Cardiac muscle cell (in vitro differentiated cells and primary cell): ENCODE results near the gene EFCAB6. TPM values are rescaled to one million over a fixed set of nuclear protein-coding genes. Genes with fewer than 3 reads are reported as not detected.

Experiments used
- DNase-seq, 2 donors: peaks; one replicate each; pipeline versions ENCODE4 v3.0.0 to v3.0.0-alpha.2; 2010 to 2017; ENCODE audit warnings: low read depth in 1 of 2, low spot score in 1 of 2
- H3K27ac ChIP-seq: fragments of 200-600 bp; sonication (generic); 2 replicates; pipeline ENCODE4 v1.5.1; 2016
- H3K27me3 ChIP-seq: fragments of 200-600 bp; sonication (generic); 2 replicates; pipeline ENCODE4 v1.6.0; 2016; ENCODE audit warnings: control low read depth
- H3K36me3 ChIP-seq: fragments of 200-600 bp; sonication (generic); 2 replicates; pipeline ENCODE4 v1.5.1; 2016; ENCODE audit warnings: control low read depth
- H3K4me1 ChIP-seq: fragments of 200-600 bp; sonication (generic); 2 replicates; pipeline ENCODE4 v1.8.1; 2017; ENCODE audit warnings: low read depth, mild to moderate bottlenecking, mixed run types
- H3K4me3 ChIP-seq: fragments of 200-600 bp; sonication (generic); 2 replicates; pipeline ENCODE4 v1.5.1; 2016; ENCODE audit warnings: mild to moderate bottlenecking
- H3K9me3 ChIP-seq: fragments of 200-600 bp; sonication (generic); 2 replicates; pipeline ENCODE4 v1.5.1; 2017; ENCODE audit warnings: low read depth, mild to moderate bottlenecking, control low read depth
- CTCF ChIP-seq: IDR thresholded peaks from 2 replicates; pipeline ENCODE4 v1.5.1; 2012; ENCODE audit warnings: low read depth, mild to moderate bottlenecking, low read length
- polyA plus RNA-seq: library from polyadenylated mRNA; unstranded; fragments of >200 nt; fragmentation: Nextera tagmentation; extraction: Ambion mirVana; gene quantifications from 2 replicates; pipeline ENCODE4 v1.2.1, GENCODE V29; 2016
- total RNA-seq: library from RNA; depleted of rRNA; stranded (reverse); fragments of >200 nt; gene quantifications from 2 replicates; pipeline ENCODE4 v1.2.3, GENCODE V29; 2016

The EFCAB6 gene
- total and polyA plus RNA-seq, 2 experiments from 2014 or later: 1.5 to 3.8 TPM

DNA sequence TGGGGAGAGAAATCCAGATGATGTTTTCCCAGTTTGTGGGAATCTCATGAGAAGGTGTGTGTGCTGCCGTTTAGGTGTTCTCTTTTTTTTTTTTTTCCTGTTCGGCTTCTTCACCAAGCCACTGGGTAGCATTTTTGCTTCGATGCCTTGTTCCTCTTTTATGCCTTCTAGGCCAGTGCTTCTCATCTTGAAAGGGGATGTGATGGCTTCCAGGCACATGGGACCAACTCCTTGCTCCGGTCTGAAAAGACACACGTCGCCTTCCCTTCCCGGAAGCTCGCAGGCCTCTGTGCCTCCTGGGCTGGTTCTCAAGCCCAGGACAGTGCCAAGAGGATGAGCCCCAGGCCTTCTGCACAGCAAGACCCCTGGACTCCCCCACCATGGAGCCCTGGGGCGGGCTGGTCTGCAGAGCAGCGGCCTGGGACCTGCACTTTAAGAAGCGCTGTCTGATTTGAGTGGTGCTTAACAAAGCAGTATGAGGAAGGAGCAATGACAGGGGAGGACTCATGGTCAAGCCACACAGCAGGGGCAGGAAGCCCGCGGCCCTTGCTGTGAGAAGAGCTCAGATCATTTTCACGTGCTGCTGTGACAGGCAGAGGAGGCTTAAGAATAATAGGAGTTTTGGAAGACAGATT lies 241.5 kb downstream of the EFCAB6 start:
- H3K27me3 ChIP-seq: no peaks in the 10 kb centered on the region
- no peaks in the 10 kb centered on the region for H3K9me3 ChIP-seq
- no peak overlapping the region for H3K27ac ChIP-seq
- H3K36me3 ChIP-seq: no peaks in the 10 kb centered on the region
- H3K4me1 ChIP-seq: no peaks in the 10 kb centered on the region
- no peak overlapping the region for H3K4me3 ChIP-seq
- DNase-seq: peak in 1 of 2 donors; percentile 35
- TF ChIP-seq CTCF: no peak

DNA sequence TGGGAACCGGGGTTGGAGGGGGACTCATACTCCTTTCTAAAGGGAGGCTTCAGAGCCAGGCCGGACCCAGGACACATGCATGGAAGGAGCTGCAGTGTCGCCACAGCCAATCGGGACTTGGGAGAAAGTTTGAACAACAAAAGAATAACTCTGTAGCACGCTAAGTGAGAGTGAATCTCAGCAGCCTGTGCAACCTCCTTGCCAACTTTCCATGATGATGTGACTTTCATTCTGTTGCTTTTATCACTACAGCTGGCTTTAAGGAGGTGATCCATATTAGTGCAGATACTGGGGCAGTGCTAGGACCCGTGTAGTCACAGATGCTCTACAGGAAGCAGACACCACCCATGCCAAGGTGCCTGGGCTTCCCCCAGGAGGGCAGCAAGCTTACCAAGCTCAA lies 243.0 kb downstream of the EFCAB6 start:
- H3K4me1 ChIP-seq: no peaks in the 10 kb centered on the region
- no peak for DNase-seq
- no peak overlapping the region for H3K4me3 ChIP-seq
- no peaks in the 10 kb centered on the region for H3K9me3 ChIP-seq
- H3K36me3 ChIP-seq: no peaks in the 10 kb centered on the region
- no peaks in the 10 kb centered on the region for H3K27me3 ChIP-seq
- TF ChIP-seq CTCF: no peak
- H3K27ac ChIP-seq: no peak overlapping the region

DNA sequence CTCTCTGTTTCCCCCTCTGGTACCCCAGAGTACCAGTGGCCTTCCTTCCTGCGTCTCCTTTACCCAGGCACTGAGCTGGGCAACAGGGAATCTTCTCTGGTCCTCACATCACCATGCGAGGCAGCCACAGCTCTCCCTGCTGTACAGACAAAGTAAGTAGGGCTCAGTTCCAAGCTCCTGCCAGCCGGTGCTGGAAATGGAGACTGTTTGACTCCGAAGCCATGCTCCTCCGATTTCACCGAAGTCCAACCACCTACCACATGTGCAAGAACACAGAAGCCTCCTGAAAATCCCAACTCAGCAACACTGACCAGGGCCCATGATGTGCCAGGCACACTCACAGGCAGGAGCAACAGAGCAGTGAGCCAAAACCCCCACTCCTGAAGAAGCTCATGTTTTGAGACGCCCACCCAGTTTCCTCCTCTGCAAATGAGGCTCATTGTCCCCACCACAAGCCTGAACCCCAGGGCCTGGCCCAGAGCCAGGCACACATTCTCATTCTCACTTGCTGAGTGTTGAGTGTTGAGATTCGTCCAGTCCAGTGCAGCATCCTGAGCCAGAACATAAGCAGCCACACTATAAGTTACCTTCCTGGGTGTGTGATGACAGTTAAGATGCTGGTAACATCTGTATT lies 244.3 kb downstream of the EFCAB6 start:
- H3K4me3 ChIP-seq: no peak overlapping the region
- H3K36me3 ChIP-seq: no peaks in the 10 kb centered on the region
- no peaks in the 10 kb centered on the region for H3K4me1 ChIP-seq
- TF ChIP-seq CTCF: no peak
- peak in 1 of 2 donors; percentile 3 for DNase-seq
- H3K27me3 ChIP-seq: no peaks in the 10 kb centered on the region
- no peaks in the 10 kb centered on the region for H3K9me3 ChIP-seq
- H3K27ac ChIP-seq: no peak overlapping the region

DNA sequence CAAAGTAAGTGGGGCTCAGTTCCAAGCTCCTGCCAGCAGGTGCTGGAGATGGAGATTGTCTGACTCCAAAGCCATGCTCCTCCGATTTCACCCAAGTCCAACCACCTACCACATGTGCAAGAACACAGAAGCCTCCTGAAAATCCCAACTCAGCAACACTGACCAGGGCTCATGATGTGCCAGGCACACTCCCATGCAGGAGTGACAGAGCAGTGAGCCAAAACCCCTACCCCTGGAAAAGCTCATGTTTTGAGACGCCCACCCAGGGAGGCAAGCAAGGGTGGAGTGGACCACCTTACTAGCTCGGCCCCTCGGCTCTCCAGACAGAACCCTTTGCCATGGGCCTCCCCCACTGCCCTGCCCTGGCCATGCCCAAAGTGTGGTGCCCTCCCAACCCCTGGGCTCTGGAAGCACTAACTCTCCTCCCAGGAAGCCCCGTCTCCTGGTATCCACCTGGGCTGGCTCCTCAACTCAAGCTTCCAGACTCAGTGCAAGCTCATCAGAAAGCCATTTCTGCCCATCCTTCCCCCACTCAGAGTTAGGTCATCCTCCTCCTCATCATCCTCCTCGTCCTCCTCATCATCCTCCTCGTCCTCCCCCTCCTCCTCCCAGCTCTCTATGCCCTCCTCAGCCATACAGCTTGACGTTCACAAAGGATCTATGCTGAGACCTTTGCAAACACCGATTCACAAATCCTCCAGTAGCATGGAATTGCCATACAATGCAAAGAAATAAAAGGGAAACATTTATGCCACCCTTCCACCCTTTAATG lies 245.4 kb downstream of the EFCAB6 start:
- DNase-seq: no peak
- no peak overlapping the region for H3K27ac ChIP-seq
- H3K36me3 ChIP-seq: no peaks in the 10 kb centered on the region
- H3K4me1 ChIP-seq: peaks cover 2% of the 10 kb centered on the region
- no peak overlapping the region for H3K4me3 ChIP-seq
- no peaks in the 10 kb centered on the region for H3K27me3 ChIP-seq
- no peak for TF ChIP-seq CTCF
- no peaks in the 10 kb centered on the region for H3K9me3 ChIP-seq

GRCh38 chr22:43566021-43566420 lies 246.1 kb downstream of the EFCAB6 start:
- Histone ChIP-seq H3K36me3 (no peaks in the 10 kb centered on the region), H3K27ac (no peak overlapping the region), H3K4me1 (peaks cover 5% of the 10 kb centered on the region), H3K9me3 (no peaks in the 10 kb centered on the region), H3K4me3 (no peak overlapping the region), H3K27me3 (no peaks in the 10 kb centered on the region)
- DNase-seq: no peak
- no peak for TF ChIP-seq CTCF
